HuH-7 (cell line): Measurements from ENCODE around the gene EIPR1.
"Not testable (repeated sequence)": the region's sequence is repeated elsewhere in the genome, so short reads cannot be mapped to it uniquely, and the experiment has no call there.

Source experiments
- DNase-seq: peaks from one replicate; pipeline ENCODE4 v3.0.0; 2011; ENCODE audit warnings: low spot score

The EIPR1 gene

GRCh38 chr2:3211256-3212060 lies 166.2 kb downstream of the EIPR1 start:
- no peak for DNase-seq

- no peak for DNase-seq
Measured at GRCh38 chr2:3210257-3210656, 167.4 kb downstream of the EIPR1 start.

GRCh38 chr2:3209258-3209657 lies 168.4 kb downstream of the EIPR1 start:
- DNase-seq = no peak

- no peak for DNase-seq
Measured at GRCh38 chr2:3208591-3208990, 169.0 kb downstream of the EIPR1 start.

- no peak for DNase-seq
Measured at GRCh38 chr2:3208179-3208578, 169.4 kb downstream of the EIPR1 start.

- DNase-seq = no peak
Measured at GRCh38 chr2:3207091-3207491, 170.5 kb downstream of the EIPR1 start.

- no peak for DNase-seq
Measured at GRCh38 chr2:3205845-3206244, 171.8 kb downstream of the EIPR1 start.

- DNase-seq = no peak
Measured at GRCh38 chr2:3204031-3204821, 173.4 kb downstream of the EIPR1 start.

GRCh38 chr2:3203497-3204019 lies 174.1 kb downstream of the EIPR1 start:
- no peak for DNase-seq

GRCh38 chr2:3202926-3203325 lies 174.7 kb downstream of the EIPR1 start:
- no peak for DNase-seq

- DNase-seq = no peak
Measured at GRCh38 chr2:3201281-3201680, 176.3 kb downstream of the EIPR1 start.

- no peak for DNase-seq
Measured at GRCh38 chr2:3200420-3200939, 177.1 kb downstream of the EIPR1 start.

GRCh38 chr2:3199627-3200345 lies 177.8 kb downstream of the EIPR1 start:
- DNase-seq = no peak

- not testable (repeated sequence) for DNase-seq
Measured at GRCh38 chr2:3198671-3199192, 178.9 kb downstream of the EIPR1 start.

GRCh38 chr2:3198119-3198518 lies 179.5 kb downstream of the EIPR1 start:
- DNase-seq = no peak

GRCh38 chr2:3197308-3197707 lies 180.3 kb downstream of the EIPR1 start:
- DNase-seq = no peak

GRCh38 chr2:3196716-3197115 lies 180.9 kb downstream of the EIPR1 start:
- no peak for DNase-seq

GRCh38 chr2:3195641-3196476 lies 181.8 kb downstream of the EIPR1 start:
- DNase-seq = no peak

GRCh38 chr2:3194828-3195227 lies 182.8 kb downstream of the EIPR1 start:
- DNase-seq = no peak

- no peak for DNase-seq
Measured at GRCh38 chr2:3193443-3194330, 183.9 kb downstream of the EIPR1 start.
